A673 (cell line): Measurements from ENCODE around the gene WNT2B. TPM values are rescaled to one million over a fixed set of nuclear protein-coding genes. Genes with fewer than 3 reads are reported as not detected.

Experiments used
- BruUV-seq: library from RNA; stranded (reverse); fragments of 400-500 nt; replicated peaks from 2 replicates; lab custom pipeline; 2021; lab: Mats Ljungman, UMichigan
- CTCF ChIA-PET: fragments of 300-600 bp; sonication (Branson Sonifier 250); formaldehyde crosslinking; loops from one replicate; lab custom pipeline; 2022; ENCODE audit warnings: antibody characterized with exemption; lab: Charles Lee
- POLR2A ChIA-PET: fragments of 300-600 bp; sonication (Branson Sonifier 250); formaldehyde crosslinking; loops from one replicate; lab custom pipeline; 2022; ENCODE audit warnings: antibody characterized with exemption; ENCODE audit not compliant: low non-redundant PET; lab: Charles Lee
- DNase-seq: peaks from one replicate; pipeline ENCODE4 v3.0.0-alpha.2; 2015; ENCODE audit warnings: low spot score
- H3K27ac ChIP-seq: fragments of 200-600 bp; sonication (generic); 2 replicates; pipeline ENCODE4 v1.5.1; 2016; ENCODE audit warnings: mixed run types, low read depth, mild to moderate bottlenecking, mixed read lengths, antibody characterized with exemption, low read length; ENCODE audit not compliant: poor library complexity, severe bottlenecking
- H3K27me3 ChIP-seq: fragments of 200-600 bp; sonication (generic); replicated peaks from 2 replicates; pipeline ENCODE4 v1.6.1; 2017; ENCODE audit warnings: mixed run types, low read depth, mild to moderate bottlenecking, mixed read lengths, antibody characterized with exemption, low read length; ENCODE audit not compliant: insufficient read depth, poor library complexity
- H3K36me3 ChIP-seq: fragments of 200-600 bp; sonication (generic); 2 replicates; pipeline ENCODE4 v1.6.1; 2016; ENCODE audit warnings: mixed run types, mild to moderate bottlenecking, mixed read lengths, antibody characterized with exemption, low read length; ENCODE audit not compliant: insufficient read depth, poor library complexity, severe bottlenecking
- H3K4me1 ChIP-seq: fragments of 200-600 bp; sonication (generic); 2 replicates; pipeline ENCODE4 v1.6.1; 2017; ENCODE audit warnings: mixed run types, mild to moderate bottlenecking, mixed read lengths, antibody characterized with exemption, low read length; ENCODE audit not compliant: insufficient read depth, poor library complexity, severe bottlenecking
- H3K4me3 ChIP-seq: fragments of 200-600 bp; sonication (generic); 2 replicates; pipeline ENCODE4 v1.5.1; 2016; ENCODE audit warnings: low read depth, mixed run types, mild to moderate bottlenecking, mixed read lengths, low read length; ENCODE audit not compliant: poor library complexity, severe bottlenecking
- H3K9me3 ChIP-seq: fragments of 200-600 bp; sonication (generic); 2 replicates; pipeline ENCODE4 v1.6.1; 2016; ENCODE audit warnings: mixed run types, low read depth, mild to moderate bottlenecking, mixed read lengths, antibody characterized with exemption, low read length; ENCODE audit not compliant: poor library complexity, severe bottlenecking
- CTCF ChIP-seq: fragments of 300-800, 200-600 bp; sonication (generic); conservative IDR thresholded peaks from 2 replicates; pipeline ENCODE4 v1.5.1; 2017; ENCODE audit warnings: low read depth, mild to moderate bottlenecking, antibody characterized with exemption, low read length, moderate library complexity, mixed read lengths
- EZH2 ChIP-seq: fragments of 200-600 bp; sonication (generic); IDR thresholded peaks from 2 replicates; pipeline ENCODE4 v1.6.1; 2017; ENCODE audit warnings: borderline replicate concordance, low read depth, mild to moderate bottlenecking, mixed read lengths, antibody characterized with exemption, low read length; ENCODE audit not compliant: poor library complexity, severe bottlenecking
- intact Hi-C: fragments of 100-400 bp; cut with micrococcal nuclease; formaldehyde crosslinking; loops from one replicate; pipeline ENCODE4 v1.10.0; 2022; ENCODE audit not compliant: unreplicated experiment
- total RNA-seq: library from RNA; stranded (reverse); gene quantifications from 2 replicates; pipeline ENCODE4 v1.2.3, GENCODE V29; 2021

Gene WNT2B
- total RNA-seq, 1 experiment from 2014 or later: 0.32 TPM

- no peak overlapping the region for H3K4me3 ChIP-seq
- ChIA-PET POLR2A (no interaction called here), CTCF (interaction anchor here (0.7 to 1.1 kb wide), 2 partner anchors 67 to 71 kb away, joined by 3 read pairs; partner anchors contain the start of gene CTTNBP2NL)
- H3K4me1 ChIP-seq: peaks cover 6% of the 10 kb centered on the region
- no peak overlapping the region for H3K27ac ChIP-seq
- BruUV-seq: no TSS peak
- H3K27me3 ChIP-seq: no peaks in the 10 kb centered on the region
- H3K36me3 ChIP-seq: peaks cover 5% of the 10 kb centered on the region
- H3K9me3 ChIP-seq: no peaks in the 10 kb centered on the region
- TF ChIP-seq CTCF: no peak
- TF ChIP-seq EZH2: no peak
- intact Hi-C loops: loop anchor here (10.0 kb wide), 1 partner anchor 152 kb away; the partner anchor contains the start of genes CAPZA1 and ST7L
- no peak for DNase-seq
Measured at GRCh38 chr1:112462953-112463279, 45.8 kb upstream of the WNT2B start.

- H3K4me1 ChIP-seq: peaks cover 6% of the 10 kb centered on the region
- no peak overlapping the region for H3K4me3 ChIP-seq
- intact Hi-C loops: loop anchor here (10.0 kb wide), 1 partner anchor 150 kb away; the partner anchor contains the start of genes CAPZA1 and ST7L
- BruUV-seq: no TSS peak
- H3K9me3 ChIP-seq: no peaks in the 10 kb centered on the region
- no peak overlapping the region for H3K27ac ChIP-seq
- H3K27me3 ChIP-seq: no peaks in the 10 kb centered on the region
- POLR2A ChIA-PET: no interaction called here
- no peak for DNase-seq
- no peaks in the 10 kb centered on the region for H3K36me3 ChIP-seq
- no peak for TF ChIP-seq CTCF
- no peak for TF ChIP-seq EZH2
- CTCF ChIA-PET: interaction anchor here (2.1 kb wide), 1 partner anchor 73 kb away, joined by 15 read pairs; no protein-coding TSS in a partner anchor
Measured at GRCh38 chr1:112464501-112464900, 44.3 kb upstream of the WNT2B start.

GRCh38 chr1:112465122-112465521 is 43.6 kb upstream of the WNT2B start:
- TF ChIP-seq CTCF: no peak
- no peak for TF ChIP-seq EZH2
- no peaks in the 10 kb centered on the region for H3K9me3 ChIP-seq
- no peak overlapping the region for H3K27ac ChIP-seq
- no peaks in the 10 kb centered on the region for H3K36me3 ChIP-seq
- no peaks in the 10 kb centered on the region for H3K27me3 ChIP-seq
- intact Hi-C loops: loop anchor here (10.0 kb wide), 1 partner anchor 150 kb away; the partner anchor contains the start of genes CAPZA1 and ST7L
- peaks cover 6% of the 10 kb centered on the region for H3K4me1 ChIP-seq
- CTCF ChIA-PET: interaction anchor here (2.1 kb wide), 1 partner anchor 74 kb away, joined by 15 read pairs; no protein-coding TSS in a partner anchor
- H3K4me3 ChIP-seq: no peak overlapping the region
- BruUV-seq: no TSS peak
- DNase-seq: no peak
- POLR2A ChIA-PET: no interaction called here
